PFSK-1 (cell line): Measurements from ENCODE around the gene CDKN2AIPNL.

Source experiments
- FOXP2 ChIP-seq: optimal IDR thresholded peaks from 2 replicates; pipeline ENCODE3; 2011; ENCODE audit warnings: borderline replicate concordance, control low read depth, inconsistent platforms; ENCODE audit not compliant: insufficient read depth; ENCODE audit errors: extremely low read length, extremely low read depth
- POLR2AphosphoS5 ChIP-seq: IDR thresholded peaks from 2 replicates; pipeline ENCODE4 v1.6.1; 2012; ENCODE audit warnings: low read depth, mild to moderate bottlenecking, control low read depth, low read length, moderate library complexity
- REST ChIP-seq, 2 experiments: IDR thresholded peaks; 2 replicates each; pipeline versions ENCODE4 v1.6.1 to v1.8.0; 2011 to 2012; ENCODE audit warnings: low read depth in 2 of 2, low read length in 2 of 2, control low read depth in 1 of 2, inconsistent platforms in 1 of 2, mild to moderate bottlenecking in 1 of 2, moderate library complexity in 1 of 2; ENCODE audit not compliant: insufficient read depth in 1 of 2
- SIN3A ChIP-seq: IDR thresholded peaks from 2 replicates; pipeline ENCODE4 v1.6.1; 2012; ENCODE audit warnings: mild to moderate bottlenecking, low read length, moderate library complexity, borderline replicate concordance; ENCODE audit not compliant: insufficient read depth
- TAF1 ChIP-seq: IDR thresholded peaks from 2 replicates; pipeline ENCODE4 v1.6.1; 2012; ENCODE audit warnings: low read length, control low read depth, borderline replicate concordance; ENCODE audit not compliant: insufficient read depth

CDKN2AIPNL gene

GRCh38 chr5:134396274-134396673, 15.4 kb downstream of the CDKN2AIPNL start:
- no peak for TF ChIP-seq TAF1
- TF ChIP-seq POLR2AphosphoS5 = no peak
- TF ChIP-seq SIN3A = no peak
- no peak for TF ChIP-seq FOXP2
- no peak for TF ChIP-seq REST (IDR thresholded peaks at IDR 0.05; ENCODE audit: insufficient read depth in 1 of 2, low read depth in 2 of 2, low read length in 2 of 2)

GRCh38 chr5:134394932-134395331, 16.7 kb downstream of the CDKN2AIPNL start:
- no peak for TF ChIP-seq FOXP2
- TF ChIP-seq SIN3A = no peak
- no peak for TF ChIP-seq TAF1
- no peak for TF ChIP-seq POLR2AphosphoS5
- no peak for TF ChIP-seq REST (IDR thresholded peaks at IDR 0.05; ENCODE audit: insufficient read depth in 1 of 2, low read depth in 2 of 2, low read length in 2 of 2)

DNA sequence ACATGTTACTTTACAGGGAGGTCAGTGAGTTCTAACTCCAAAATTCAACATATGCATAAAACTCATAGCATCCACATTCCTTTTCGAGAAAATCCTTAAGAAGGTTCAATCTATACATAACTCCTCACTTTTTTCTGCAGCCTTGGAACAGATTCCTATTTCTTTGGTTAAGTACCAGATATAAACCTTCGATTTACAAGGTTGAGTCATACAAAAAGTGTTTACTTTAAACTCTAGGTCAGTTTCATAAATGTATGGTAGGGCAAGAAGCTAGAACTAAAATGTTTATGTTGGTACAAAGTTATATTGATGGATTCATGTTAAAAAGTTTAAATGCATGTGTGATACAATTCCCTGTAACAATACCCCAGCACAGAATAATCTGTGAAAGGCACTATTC, 19.4 kb downstream of the CDKN2AIPNL start:
- TF ChIP-seq REST (IDR thresholded peaks at IDR 0.05; ENCODE audit: insufficient read depth in 1 of 2, low read depth in 2 of 2, low read length in 2 of 2) (no peak), TAF1 (no peak), FOXP2 (no peak), SIN3A (no peak), POLR2AphosphoS5 (no peak)

DNA sequence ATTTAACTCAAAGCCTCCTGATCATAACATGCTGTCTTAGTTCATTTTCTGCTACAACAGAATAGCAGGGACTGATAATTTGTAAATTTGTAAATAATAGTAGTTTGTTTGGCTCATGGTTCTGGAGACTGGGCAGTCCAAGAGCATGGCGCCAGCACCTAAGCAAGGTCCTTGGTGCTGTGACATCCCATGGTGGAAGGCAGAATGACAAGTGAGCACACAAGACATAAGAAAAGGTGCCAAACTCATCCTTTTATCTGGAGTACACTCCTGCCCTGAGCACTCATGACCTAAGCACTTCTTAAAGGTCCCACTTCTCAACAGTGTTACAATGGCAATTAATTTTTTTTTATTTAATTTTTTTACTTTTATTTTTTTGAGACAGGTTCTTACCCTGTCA, 24.2 kb downstream of the CDKN2AIPNL start:
- TF ChIP-seq SIN3A (no peak), TAF1 (no peak), REST (IDR thresholded peaks at IDR 0.05; ENCODE audit: insufficient read depth in 1 of 2, low read depth in 2 of 2, low read length in 2 of 2) (no peak), POLR2AphosphoS5 (no peak), FOXP2 (no peak)

DNA sequence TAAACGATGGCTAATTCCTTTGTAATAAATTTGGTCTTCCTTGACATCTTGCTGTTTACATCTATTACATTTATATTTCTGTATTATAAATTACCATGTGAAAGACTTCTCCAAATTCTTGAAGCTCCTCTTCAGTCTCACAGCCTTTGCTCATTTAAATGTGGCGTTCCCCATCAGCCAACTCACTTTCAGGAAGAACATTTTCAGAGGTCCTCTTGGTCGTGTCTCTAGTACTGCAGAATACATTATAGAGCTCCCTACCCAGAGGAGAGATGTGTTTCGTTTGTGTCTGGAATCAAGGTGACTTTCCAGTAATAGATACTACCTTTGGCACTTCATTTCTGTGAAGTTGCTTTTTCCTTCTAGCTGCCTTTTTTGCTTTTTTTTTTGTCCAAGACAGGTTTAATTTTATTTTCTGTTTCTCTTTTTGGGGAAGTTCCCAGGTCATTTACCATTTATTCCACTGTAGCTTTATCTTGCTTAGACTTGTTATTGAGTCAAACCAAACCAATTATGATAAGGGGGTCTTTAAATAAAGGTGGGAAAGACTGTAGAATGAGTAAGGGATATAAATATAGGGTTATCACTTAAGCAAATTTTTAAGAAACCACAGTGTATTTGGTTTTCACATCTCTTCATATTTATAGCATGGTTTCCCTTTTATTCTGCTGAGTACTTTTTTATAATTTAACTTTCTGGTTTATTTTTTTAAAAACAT, 27.5 kb downstream of the CDKN2AIPNL start:
- TF ChIP-seq REST (IDR thresholded peaks at IDR 0.05; ENCODE audit: insufficient read depth in 1 of 2, low read depth in 2 of 2, low read length in 2 of 2) = no peak
- TF ChIP-seq TAF1 = no peak
- TF ChIP-seq FOXP2 = no peak
- no peak for TF ChIP-seq POLR2AphosphoS5
- no peak for TF ChIP-seq SIN3A
